PC-3 (cell line): Measurements from ENCODE around the gene LEF1.

Experiments
- CTCF ChIP-seq: fragments of 300-600 bp; sonication (generic); conservative IDR thresholded peaks from 2 replicates; pipeline ENCODE4 v1.5.1; 2017; ENCODE audit warnings: antibody characterized with exemption, low read depth, mild to moderate bottlenecking, low read length
- EZH2 ChIP-seq: fragments of 300-600 bp; sonication (generic); IDR thresholded peaks from one replicate; pipeline ENCODE4 v1.6.1; 2017; ENCODE audit warnings: antibody characterized with exemption, mild to moderate bottlenecking, low read length; ENCODE audit not compliant: unreplicated experiment

- TF ChIP-seq CTCF, result no peak
- no peak for TF ChIP-seq EZH2
These were observed 57.0 kb downstream of the LEF1 start for GRCh38 chr4:108111781-108112180.
